ENCODE measurements around the gene UBE2L3. TPM values are rescaled to one million over a fixed set of nuclear protein-coding genes. Genes with fewer than 3 reads are reported as not detected.

UBE2L3 gene
- total and polyA plus RNA-seq, 4 donors, result 37.2 to 63.0 (median 44.0) TPM

- H3K9me3 ChIP-seq (ENCODE audit: control insufficient read depth in 4 of 4, insufficient read depth in 3 of 4, low read length in 3 of 4), result no peaks in the 10 kb centered on the region
- TF ChIP-seq, protein P1, sequence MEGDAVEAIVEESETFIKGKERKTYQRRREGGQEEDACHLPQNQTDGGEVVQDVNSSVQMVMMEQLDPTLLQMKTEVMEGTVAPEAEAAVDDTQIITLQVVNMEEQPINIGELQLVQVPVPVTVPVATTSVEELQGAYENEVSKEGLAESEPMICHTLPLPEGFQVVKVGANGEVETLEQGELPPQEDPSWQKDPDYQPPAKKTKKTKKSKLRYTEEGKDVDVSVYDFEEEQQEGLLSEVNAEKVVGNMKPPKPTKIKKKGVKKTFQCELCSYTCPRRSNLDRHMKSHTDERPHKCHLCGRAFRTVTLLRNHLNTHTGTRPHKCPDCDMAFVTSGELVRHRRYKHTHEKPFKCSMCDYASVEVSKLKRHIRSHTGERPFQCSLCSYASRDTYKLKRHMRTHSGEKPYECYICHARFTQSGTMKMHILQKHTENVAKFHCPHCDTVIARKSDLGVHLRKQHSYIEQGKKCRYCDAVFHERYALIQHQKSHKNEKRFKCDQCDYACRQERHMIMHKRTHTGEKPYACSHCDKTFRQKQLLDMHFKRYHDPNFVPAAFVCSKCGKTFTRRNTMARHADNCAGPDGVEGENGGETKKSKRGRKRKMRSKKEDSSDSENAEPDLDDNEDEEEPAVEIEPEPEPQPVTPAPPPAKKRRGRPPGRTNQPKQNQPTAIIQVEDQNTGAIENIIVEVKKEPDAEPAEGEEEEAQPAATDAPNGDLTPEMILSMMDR (IDR thresholded peaks at IDR 0.05; ENCODE audit: control extremely low read depth, extremely low read depth), result no peak
- DNase-seq, result no peak
- peaks cover 0 to 8% (median 0%) of the 10 kb centered on the region in 5 donors for H3K4me1 ChIP-seq (ENCODE audit: control insufficient read depth in 5 of 5, insufficient read depth in 5 of 5, low read length in 5 of 5)
- no peak overlapping the region for H3K9ac ChIP-seq (ENCODE audit: insufficient read depth in 1 of 2, low read length in 2 of 2)
- no peak overlapping the region for H3K27ac ChIP-seq (ENCODE audit: low read depth in 1 of 2, low read length in 1 of 2)
- no peaks in the 10 kb centered on the region for H3K27me3 ChIP-seq (ENCODE audit: control insufficient read depth in 3 of 3, insufficient read depth in 3 of 3, low read length in 2 of 3)
- ATAC-seq (ENCODE audit: insufficient read depth, low FRiP score), result no peak
- WGBS, 2 donors, result 81 to 89% methylated on average over 4 of the region's 4 CpGs
- H3K4me3 ChIP-seq, result no peak overlapping the region
- H3K36me3 ChIP-seq (ENCODE audit: control insufficient read depth in 4 of 4, insufficient read depth in 4 of 4, low read length in 4 of 4), result peaks cover 3 to 16% (median 11%) of the 10 kb centered on the region in 4 donors
Measured at GRCh38 chr22:21611210-21611977, 43.9 kb downstream of the UBE2L3 start.

DNA sequence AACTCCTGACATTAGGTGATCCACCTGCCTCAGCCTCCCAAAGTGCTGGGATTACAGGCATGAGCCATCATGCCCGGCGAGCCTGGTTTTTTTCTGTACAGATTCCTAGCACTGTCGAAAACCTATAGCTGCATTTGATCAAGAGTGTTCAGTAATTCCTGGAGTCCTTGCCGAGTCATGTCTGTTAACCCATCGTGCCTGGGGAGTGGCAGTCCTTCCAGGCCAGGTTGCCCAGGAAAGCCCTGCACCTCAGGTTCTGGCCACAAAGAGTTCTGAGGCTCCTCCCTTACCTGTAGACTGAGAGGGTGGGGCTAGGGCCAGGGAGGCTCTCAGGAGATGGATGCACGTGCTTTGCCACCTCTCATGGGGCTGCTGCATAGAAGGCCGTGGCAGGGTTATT, 45.3 kb downstream of the UBE2L3 start:
- no peak overlapping the region for H3K27ac ChIP-seq (ENCODE audit: low read depth in 1 of 2, low read length in 1 of 2)
- TF ChIP-seq, protein P1 (IDR thresholded peaks at IDR 0.05; ENCODE audit: control extremely low read depth, extremely low read depth), result no peak
- no peak overlapping the region for H3K4me3 ChIP-seq
- H3K9ac ChIP-seq (ENCODE audit: insufficient read depth in 1 of 2, low read length in 2 of 2), result no peak overlapping the region
- H3K27me3 ChIP-seq (ENCODE audit: control insufficient read depth in 3 of 3, insufficient read depth in 3 of 3, low read length in 2 of 3), result no peaks in the 10 kb centered on the region
- H3K4me1 ChIP-seq (ENCODE audit: control insufficient read depth in 5 of 5, insufficient read depth in 5 of 5, low read length in 5 of 5), result peaks cover 0 to 6% (median 0%) of the 10 kb centered on the region in 5 donors
- peaks cover 3 to 16% (median 11%) of the 10 kb centered on the region in 4 donors for H3K36me3 ChIP-seq (ENCODE audit: control insufficient read depth in 4 of 4, insufficient read depth in 4 of 4, low read length in 4 of 4)
- no peaks in the 10 kb centered on the region for H3K9me3 ChIP-seq (ENCODE audit: control insufficient read depth in 4 of 4, insufficient read depth in 3 of 4, low read length in 3 of 4)
- WGBS, 2 donors, result 89 to 94% methylated on average over 7 of the region's 7 CpGs
- no peak for ATAC-seq (ENCODE audit: insufficient read depth, low FRiP score)
- no peak for DNase-seq

GRCh38 chr22:21613553-21614233, 46.2 kb downstream of the UBE2L3 start:
- Histone ChIP-seq H3K4me1 (ENCODE audit: control insufficient read depth in 5 of 5, insufficient read depth in 5 of 5, low read length in 5 of 5) (peaks cover 0 to 6% (median 0%) of the 10 kb centered on the region in 5 donors), H3K27me3 (ENCODE audit: control insufficient read depth in 3 of 3, insufficient read depth in 3 of 3, low read length in 2 of 3) (no peaks in the 10 kb centered on the region), H3K27ac (ENCODE audit: low read depth in 1 of 2, low read length in 1 of 2) (no peak overlapping the region), H3K36me3 (ENCODE audit: control insufficient read depth in 4 of 4, insufficient read depth in 4 of 4, low read length in 4 of 4) (peaks cover 3 to 16% (median 11%) of the 10 kb centered on the region in 4 donors), H3K9me3 (ENCODE audit: control insufficient read depth in 4 of 4, insufficient read depth in 3 of 4, low read length in 3 of 4) (no peaks in the 10 kb centered on the region), H3K9ac (ENCODE audit: insufficient read depth in 1 of 2, low read length in 2 of 2) (no peak overlapping the region), H3K4me3 (no peak overlapping the region)
- 84 to 95% methylated on average over 4 of the region's 4 CpGs for WGBS, 2 donors
- TF ChIP-seq, protein P1 (IDR thresholded peaks at IDR 0.05; ENCODE audit: control extremely low read depth, extremely low read depth), result no peak
- DNase-seq (no peak), ATAC-seq (ENCODE audit: insufficient read depth, low FRiP score) (no peak)

Data from lung (tissue), 12 donors.